Measurements from ENCODE around the gene PICK1. TPM values are rescaled to one million over a fixed set of nuclear protein-coding genes. Genes with fewer than 3 reads are reported as not detected.

The PICK1 gene
- total and polyA plus RNA-seq, 2 of the 8 experiments (the other 6 are each of a cell fraction or from before 2014, with no cell fraction given): 20.4 to 22.9 TPM

- CTCF ChIA-PET (ENCODE audit: partially characterized antibody): interaction anchor here (0.6 to 2.8 kb wide), 10 partner anchors 10 to 538 kb away, joined by 3 to 11 read pairs (median 4); no protein-coding TSS in a partner anchor
- FAIRE-seq (no peak), DNase-seq (ENCODE audit: low read depth in 1 of 2, low spot score in 2 of 2) (no peak)
- Histone ChIP-seq H2BK120ac (replicated peaks; ENCODE audit: low read depth, low read length) (no peak overlapping the region), H3K23me2 (ENCODE audit: low read depth, low read length) (no peaks in the 10 kb centered on the region; the same call in 1 of the 2 replicates), H3K4me2 (ENCODE audit: insufficient read depth in 1 of 2, low read depth in 2 of 2, low read length in 2 of 2) (no peak overlapping the region), H3K27me3 (replicated peaks in 1 of 4; ENCODE audit: control insufficient read depth in 3 of 4, extremely low read depth in 1 of 4, insufficient read depth in 3 of 4, low read length in 3 of 4) (peaks cover 0 to 8% (median under 1%) of the 10 kb centered on the region in 4 experiments; a peak in 1 of 7 replicates), H4K20me1 (replicated peaks in 1 of 2; ENCODE audit: control insufficient read depth in 1 of 2, insufficient read depth in 2 of 2, low read length in 2 of 2) (no peaks in the 10 kb centered on the region), H2BK5ac (ENCODE audit: low read depth, low read length) (no peak overlapping the region), H2BK15ac (ENCODE audit: low read length) (peak overlapping the region; percentile 67; the same call in 1 of the 2 replicates), H3K79me2 (ENCODE audit: control insufficient read depth in 1 of 2, insufficient read depth in 2 of 2, low read length in 2 of 2) (no peaks in the 10 kb centered on the region), H2AFZ (ENCODE audit: low read length) (0 out of 2 replicates have a peak overlapping the region, but pooled peaks have one; percentile 1), H3K79me1 (ENCODE audit: low read depth, low read length) (no peaks in the 10 kb centered on the region), H3K14ac (ENCODE audit: insufficient read length) (no peak overlapping the region), H4K91ac (replicated peaks; ENCODE audit: insufficient read length, low read length) (no peak overlapping the region), H3K9ac (replicated peaks in 1 of 4; ENCODE audit: extremely low read depth in 1 of 4, low read depth in 3 of 4, low read length in 3 of 4) (no peak overlapping the region), H2AK5ac (ENCODE audit: low read depth, low read length) (no peak overlapping the region; the same call in 1 of the 2 replicates), H4K8ac (ENCODE audit: extremely low read depth, insufficient read depth, low read length) (no peak overlapping the region), H3K4ac (replicated peaks; ENCODE audit: insufficient read length, low read depth, low read length) (no peak overlapping the region), H2BK20ac (ENCODE audit: low read length) (no peak overlapping the region), H3K36me3 (ENCODE audit: control insufficient read depth in 2 of 4, insufficient read depth in 4 of 4, low read length in 3 of 4) (no peaks in the 10 kb centered on the region), H3K4me1 (replicated peaks in 1 of 4; ENCODE audit: control insufficient read depth in 3 of 4, insufficient read depth in 4 of 4, low read length in 3 of 4) (peaks cover 0 to 36% (median 22%) of the 10 kb centered on the region in 4 experiments; a peak in 6 of 7 replicates), H3K9me3 (ENCODE audit: insufficient read depth in 2 of 2, low read depth in 1 of 2, low read length in 1 of 2) (no peaks in the 10 kb centered on the region), H4K5ac (ENCODE audit: insufficient read length, low read depth, low read length) (no peak overlapping the region), H3K4me3 (ENCODE audit: extremely low read depth in 1 of 4, insufficient read depth in 2 of 4, low read depth in 3 of 4, low read length in 4 of 4) (no peak overlapping the region), H3K27ac (ENCODE audit: low read depth, low read length) (no peak overlapping the region), H3K23ac (ENCODE audit: insufficient read length) (no peak overlapping the region), H2BK12ac (ENCODE audit: low read depth, low read length) (peak overlapping the region; percentile 20; the same call in 1 of the 2 replicates), H3K56ac (replicated peaks; ENCODE audit: insufficient read length, low read depth, low read length) (no peak overlapping the region), H3K18ac (ENCODE audit: extremely low read depth, low read length) (no peak overlapping the region)
- 84% methylated on average over 13 of the region's 16 CpGs; no CpG with 5 or more reads in 1 of the 2 experiments for WGBS, 2 experiments (ENCODE audit: extremely low coverage in 1 of 2, insufficient coverage in 1 of 2, insufficient read length in 1 of 2, insufficient replicate concordance in 2 of 2, low coverage in 1 of 2, low lambda C conversion rate in 2 of 2, missing lambda C conversion rate in 1 of 2)
- POLR2A ChIA-PET (ENCODE audit: partially characterized antibody): interaction anchor here (0.8 to 1.3 kb wide), 3 partner anchors 13 to 79 kb away, joined by 3 read pairs; partner anchors contain the start of gene BAIAP2L2
- TF ChIP-seq SP1 (IDR thresholded peaks at IDR 0.05; ENCODE audit: low read depth, low read length) (no peak), CEBPB (IDR thresholded peaks at IDR 0.05; ENCODE audit: low read depth, low read length) (no peak), JUND (IDR thresholded peaks at IDR 0.05; ENCODE audit: low read length) (no peak)
- TF ChIP-seq, protein P1, sequence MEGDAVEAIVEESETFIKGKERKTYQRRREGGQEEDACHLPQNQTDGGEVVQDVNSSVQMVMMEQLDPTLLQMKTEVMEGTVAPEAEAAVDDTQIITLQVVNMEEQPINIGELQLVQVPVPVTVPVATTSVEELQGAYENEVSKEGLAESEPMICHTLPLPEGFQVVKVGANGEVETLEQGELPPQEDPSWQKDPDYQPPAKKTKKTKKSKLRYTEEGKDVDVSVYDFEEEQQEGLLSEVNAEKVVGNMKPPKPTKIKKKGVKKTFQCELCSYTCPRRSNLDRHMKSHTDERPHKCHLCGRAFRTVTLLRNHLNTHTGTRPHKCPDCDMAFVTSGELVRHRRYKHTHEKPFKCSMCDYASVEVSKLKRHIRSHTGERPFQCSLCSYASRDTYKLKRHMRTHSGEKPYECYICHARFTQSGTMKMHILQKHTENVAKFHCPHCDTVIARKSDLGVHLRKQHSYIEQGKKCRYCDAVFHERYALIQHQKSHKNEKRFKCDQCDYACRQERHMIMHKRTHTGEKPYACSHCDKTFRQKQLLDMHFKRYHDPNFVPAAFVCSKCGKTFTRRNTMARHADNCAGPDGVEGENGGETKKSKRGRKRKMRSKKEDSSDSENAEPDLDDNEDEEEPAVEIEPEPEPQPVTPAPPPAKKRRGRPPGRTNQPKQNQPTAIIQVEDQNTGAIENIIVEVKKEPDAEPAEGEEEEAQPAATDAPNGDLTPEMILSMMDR (IDR thresholded peaks at IDR 0.05; ENCODE audit: control extremely low read depth in 1 of 3, insufficient read depth in 1 of 3, low read depth in 1 of 3, low read length in 3 of 3): peak in 2 of 3 experiments; percentile 21; a peak in 2 of 4 replicates
Observed at GRCh38 chr22:38030311-38031133, 26.7 kb upstream of the PICK1 start.
